Stimulated activated CD8-positive, alpha-beta memory T cell treated with anti-CD3 and anti-CD28 coated beads, Interleukin-7, amount 100 ng/mL, for 1 hour (primary cell): ENCODE data around the gene SVEP1.
"Not testable (repeated sequence)": the region's sequence is repeated elsewhere in the genome, so short reads cannot be mapped to it uniquely, and the experiment has no call there.

Source experiments
- DNase-seq, 2 donors: peaks; one replicate each; pipeline ENCODE4 v3.0.0-alpha.2; 2020; ENCODE audit warnings: low read depth in 2 of 2

The SVEP1 gene

DNA sequence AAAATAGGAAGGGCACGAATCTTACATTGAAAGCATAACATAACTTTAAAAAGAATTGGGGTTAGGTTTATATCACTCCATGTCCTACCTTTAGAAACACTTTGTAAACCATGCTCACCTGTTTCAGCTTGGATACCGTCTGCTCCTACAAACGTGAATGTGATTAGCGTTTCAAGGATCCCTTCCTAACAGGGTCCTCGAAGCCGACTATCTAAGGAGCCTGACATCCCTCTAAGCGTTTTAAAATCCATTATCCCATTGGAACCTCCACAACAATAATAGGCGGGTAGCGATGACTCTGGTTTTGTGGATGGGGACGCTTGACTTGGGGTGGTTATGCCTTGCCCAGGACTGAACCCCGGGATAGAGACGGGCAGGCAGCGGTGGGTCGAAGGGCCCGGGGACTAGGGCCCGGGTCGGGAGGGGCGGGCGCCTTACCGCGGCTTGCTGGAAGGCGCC lies 937 bp downstream of the SVEP1 start:
- no peak for DNase-seq

- DNase-seq: no peak
These were observed 3.6 kb downstream of the SVEP1 start for GRCh38 chr9:110575945-110576344.

GRCh38 chr9:110575169-110575568 lies 4.4 kb downstream of the SVEP1 start:
- no peak for DNase-seq

- DNase-seq: no peak
These were observed 6.2 kb downstream of the SVEP1 start for GRCh38 chr9:110573305-110573704.

DNA sequence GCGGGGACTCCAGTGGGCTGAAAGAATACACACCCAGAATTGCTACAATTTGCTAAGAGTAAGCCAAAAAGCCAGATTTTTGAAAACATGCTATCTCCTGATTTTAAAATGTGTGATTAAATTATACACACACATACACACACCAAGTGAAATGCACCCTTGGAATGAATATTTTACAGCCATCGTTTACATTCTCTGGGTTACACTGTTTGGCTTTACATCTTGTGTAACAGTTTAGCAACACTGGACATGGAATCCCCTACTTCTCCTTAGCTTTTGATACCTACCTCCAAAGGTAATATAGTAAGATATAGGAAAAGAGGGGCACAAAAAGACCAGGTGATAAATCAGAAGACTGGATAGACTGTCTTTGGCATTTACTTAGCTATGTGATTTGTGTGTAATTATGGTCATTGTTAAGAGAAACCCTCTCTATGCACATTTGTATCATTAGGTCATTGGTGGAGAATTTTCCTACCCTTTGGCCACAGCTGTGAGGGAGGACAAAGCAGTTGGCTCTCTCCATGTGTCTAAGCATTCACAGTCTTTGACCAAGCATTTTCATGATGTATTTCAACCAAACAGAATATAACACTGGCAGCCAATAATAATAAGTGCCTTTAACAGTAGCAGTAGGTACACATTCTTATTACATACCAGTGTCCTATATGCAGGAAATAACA lies 7.6 kb downstream of the SVEP1 start:
- DNase-seq: no peak

- no peak for DNase-seq
These were observed 13.4 kb downstream of the SVEP1 start for GRCh38 chr9:110566156-110566555.

- no peak for DNase-seq
These were observed 17.7 kb downstream of the SVEP1 start for GRCh38 chr9:110561826-110562225.

DNA sequence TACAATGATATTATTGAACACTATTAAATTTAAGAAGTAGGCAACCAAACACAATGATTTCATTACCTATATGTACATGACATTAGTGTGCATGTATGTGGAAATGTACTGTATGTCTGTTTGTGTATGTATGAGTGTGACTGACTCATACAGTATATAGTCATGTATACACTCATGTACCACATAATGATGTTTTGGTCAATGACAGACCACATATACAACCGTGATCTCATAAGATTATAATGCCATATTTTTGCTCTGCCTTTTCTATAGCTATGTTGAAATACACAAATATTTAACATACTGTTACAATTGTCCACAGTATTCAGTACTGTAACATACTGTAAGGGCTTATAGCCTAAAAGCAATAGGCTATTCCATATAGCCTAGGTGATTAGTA lies 19.7 kb downstream of the SVEP1 start:
- no peak for DNase-seq

GRCh38 chr9:110555551-110556331 lies 23.8 kb downstream of the SVEP1 start:
- DNase-seq: no peak

DNA sequence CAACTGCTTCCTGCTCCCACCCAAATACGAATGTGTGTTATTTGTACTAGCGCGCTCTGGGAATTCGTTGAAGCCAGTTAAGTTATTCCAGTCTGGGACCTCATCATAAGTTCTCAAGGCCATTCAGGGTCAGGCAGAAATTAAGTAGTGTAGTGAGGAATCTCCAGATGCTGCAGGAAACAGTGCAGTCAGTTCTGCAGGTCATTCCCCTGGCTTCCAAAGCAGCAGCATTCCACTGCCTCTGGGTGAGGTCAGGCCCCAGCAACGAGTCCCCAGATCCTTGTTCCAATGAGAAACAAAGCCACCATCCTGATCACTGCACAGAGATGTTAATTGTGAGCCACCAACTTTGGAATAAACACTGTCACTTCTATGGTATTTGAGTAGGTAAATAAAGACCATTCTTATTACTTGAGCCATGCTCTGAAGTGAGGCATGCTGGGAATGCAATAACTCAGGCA lies 33.1 kb downstream of the SVEP1 start:
- no peak for DNase-seq

DNA sequence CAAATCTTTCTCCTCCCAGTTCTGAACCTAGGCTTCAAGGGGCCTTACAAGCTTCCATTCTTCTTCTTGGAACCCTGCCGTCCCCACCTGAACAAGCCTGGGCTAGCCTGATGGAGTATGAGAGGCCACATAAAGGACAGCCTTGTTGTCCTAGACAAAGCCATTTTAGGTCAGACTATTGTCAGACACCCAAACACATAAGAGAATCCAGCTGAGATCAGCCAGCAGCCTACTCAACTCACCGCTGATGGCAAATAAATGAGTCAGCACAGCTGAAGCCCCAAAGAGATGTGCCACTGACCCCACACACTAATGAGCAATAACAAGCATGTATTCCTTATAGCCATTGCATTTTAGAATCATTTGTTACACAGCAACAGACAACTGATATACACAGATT lies 33.8 kb downstream of the SVEP1 start:
- no peak for DNase-seq

DNA sequence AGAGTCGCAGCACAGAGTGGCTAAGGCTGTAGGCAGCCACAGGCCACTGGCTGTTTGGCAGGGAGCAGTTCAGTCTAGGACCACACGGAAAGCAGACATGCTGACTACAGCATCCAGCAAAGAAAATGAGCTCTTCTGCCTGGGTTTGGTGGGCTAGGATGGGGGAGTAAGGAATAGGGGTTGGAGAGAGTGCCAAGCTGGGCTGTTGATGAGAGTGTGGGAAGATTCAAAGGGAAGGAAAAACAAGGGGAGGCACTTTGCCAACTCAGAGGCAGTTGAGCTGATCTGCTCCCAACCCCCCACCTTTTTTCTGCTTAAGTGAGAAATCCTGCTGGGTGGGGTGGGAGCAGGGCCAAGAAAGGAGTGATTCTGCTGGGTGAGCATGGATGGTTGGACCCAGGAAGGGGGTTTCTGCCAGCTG lies 35.9 kb downstream of the SVEP1 start:
- DNase-seq: no peak

GRCh38 chr9:110541950-110542349 lies 37.6 kb downstream of the SVEP1 start:
- no peak for DNase-seq

- DNase-seq: no peak
These were observed 40.9 kb downstream of the SVEP1 start for GRCh38 chr9:110538647-110539041.

DNA sequence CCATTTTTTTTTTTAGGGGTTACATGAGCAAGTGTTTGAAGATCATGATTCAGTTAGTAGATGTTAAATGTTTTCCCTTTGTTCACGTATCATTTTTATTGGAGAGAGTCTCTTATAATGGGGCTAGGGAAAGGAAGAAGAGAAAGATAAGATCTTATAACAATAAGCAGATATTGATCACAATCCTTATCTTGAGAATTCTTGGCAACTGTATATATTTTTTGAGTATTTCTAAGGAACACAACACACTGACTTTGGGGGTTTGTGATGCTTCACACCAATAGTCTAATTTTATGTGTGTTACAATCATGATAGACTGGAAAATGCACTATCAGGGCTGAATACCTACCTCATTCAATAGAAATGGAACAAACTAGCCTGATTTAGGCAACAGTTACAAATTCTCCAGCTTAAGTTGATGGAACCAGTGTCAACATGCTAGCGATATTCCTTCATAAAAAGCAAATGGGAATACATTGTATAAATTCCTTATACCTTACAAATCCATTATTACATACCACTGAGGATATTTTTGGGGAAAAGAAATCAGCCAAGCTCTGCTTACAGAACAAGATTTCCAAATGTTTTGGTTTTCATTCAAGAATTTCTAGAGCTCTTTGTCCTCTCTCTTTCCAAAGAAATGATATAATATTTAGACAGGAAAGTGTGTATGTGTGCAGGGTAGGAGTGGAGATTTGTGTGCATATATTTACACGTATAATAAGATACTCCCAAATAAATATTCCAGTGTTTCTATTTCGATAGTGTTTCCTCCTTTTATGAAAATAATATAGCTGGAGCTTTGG lies 41.5 kb downstream of the SVEP1 start:
- DNase-seq: no peak

GRCh38 chr9:110536822-110537221 lies 42.7 kb downstream of the SVEP1 start:
- no peak for DNase-seq

- not testable (repeated sequence) for DNase-seq
These were observed 45.4 kb downstream of the SVEP1 start for GRCh38 chr9:110534162-110534561.

DNA sequence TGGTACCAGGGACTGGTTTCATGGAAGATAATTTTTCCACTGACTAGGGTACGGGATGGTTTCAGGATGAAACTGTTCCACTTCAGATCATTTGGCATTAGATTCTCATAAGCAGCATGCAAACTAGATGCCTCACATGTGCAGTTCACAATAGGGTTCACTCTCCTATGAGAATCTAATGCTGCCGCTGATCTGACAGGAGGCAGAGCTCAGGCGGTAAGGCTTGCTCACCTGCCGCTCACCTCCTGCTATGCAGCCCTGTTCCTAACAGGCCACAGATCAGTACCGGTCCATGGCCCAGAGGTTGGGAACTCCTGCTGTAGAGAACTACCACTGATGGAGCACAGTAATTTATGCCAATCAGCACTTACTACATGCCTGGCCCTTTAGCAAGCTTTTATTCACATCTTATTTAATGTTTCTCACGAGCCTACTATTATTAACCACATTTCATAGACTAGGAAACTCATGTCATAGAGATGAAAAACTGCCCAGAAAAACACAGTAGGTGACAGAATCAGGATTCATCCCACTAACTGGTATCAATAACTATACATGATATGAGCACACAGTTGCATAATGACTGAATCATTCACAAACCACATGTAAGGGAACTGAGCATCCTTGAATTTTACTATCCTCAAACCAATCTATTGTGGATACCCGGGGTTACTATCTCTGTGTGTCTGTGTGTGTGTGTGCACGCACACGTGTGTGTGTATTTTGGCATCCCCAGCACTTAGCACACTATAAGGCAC lies 46.5 kb downstream of the SVEP1 start:
- DNase-seq: no peak

DNA sequence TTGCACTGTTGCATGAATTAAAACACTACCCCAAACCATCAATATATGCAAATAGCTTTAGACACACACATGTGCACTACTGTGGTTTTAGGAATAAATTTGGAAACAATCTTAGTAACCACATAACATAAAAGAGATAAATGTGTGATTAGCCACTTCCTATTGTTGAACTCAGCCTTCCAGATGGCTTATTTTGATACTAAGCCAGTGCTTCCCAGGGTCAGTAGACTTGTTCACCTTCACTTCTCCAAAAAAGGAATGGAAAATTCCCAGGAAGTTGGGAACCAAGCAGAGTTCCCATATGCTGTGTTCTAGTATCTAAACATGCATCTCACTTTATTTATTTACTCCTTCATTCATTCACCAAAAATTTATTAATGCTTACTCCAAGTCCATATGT lies 47.8 kb downstream of the SVEP1 start:
- DNase-seq: no peak

- not testable (repeated sequence) for DNase-seq
These were observed 48.3 kb downstream of the SVEP1 start for GRCh38 chr9:110531241-110531640.

- no peak for DNase-seq
These were observed 50.9 kb downstream of the SVEP1 start for GRCh38 chr9:110528645-110529044.

GRCh38 chr9:110526426-110526825 lies 53.1 kb downstream of the SVEP1 start:
- no peak for DNase-seq
